ENCODE data around the gene TCP1. TPM values are rescaled to one million over a fixed set of nuclear protein-coding genes. Genes with fewer than 3 reads are reported as not detected.

The TCP1 gene
- 100 to 1,000 TPM; 119 to 151 (median 137) TPM for total RNA-seq

DNA sequence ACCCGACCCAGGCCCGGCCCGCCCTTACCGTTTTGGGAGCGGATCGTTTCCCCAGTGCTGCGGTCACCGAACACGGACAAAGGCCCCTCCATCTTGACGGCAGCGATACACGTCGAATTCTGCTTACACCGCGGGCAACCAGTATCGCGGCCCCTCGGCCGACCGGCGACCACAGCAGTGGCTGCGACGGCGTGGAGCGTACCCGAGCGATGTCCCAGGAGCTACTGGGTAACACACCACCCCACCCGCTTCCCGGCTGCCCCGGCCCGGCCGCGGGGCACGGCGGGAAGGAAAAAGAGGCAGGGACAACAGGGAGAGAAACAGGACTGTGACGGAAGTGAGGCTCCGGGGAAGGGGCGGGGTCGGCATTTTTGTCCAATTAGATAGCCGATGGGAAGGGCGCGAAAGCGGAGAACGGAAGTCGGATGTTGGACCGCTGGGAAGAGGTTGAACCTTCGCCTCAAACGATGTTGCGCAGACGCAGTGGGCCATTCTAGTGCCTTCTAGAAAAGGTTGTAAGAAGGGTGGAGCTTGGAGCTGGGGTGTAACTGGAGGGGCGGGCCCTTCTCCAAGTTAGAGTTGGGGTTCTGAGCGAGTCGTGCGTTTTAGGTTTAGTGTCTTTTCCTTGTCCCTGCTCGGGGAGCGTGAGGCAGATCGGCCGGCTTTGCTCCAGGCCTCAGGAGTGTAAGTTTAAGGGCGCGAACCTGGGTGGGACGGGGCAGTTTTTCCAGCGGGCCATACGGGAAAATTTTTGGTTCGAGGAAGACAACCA, at the start of gene TCP1:
Gene TCP1, minus strand, starts transcription at position 226 of the 772 bp plus-strand sequence. Its CDS starts 134 bp downstream, at position 92.
- intact Hi-C loops (cut with DNase I; ENCODE audit: low total_unique reads): loop anchor here (2.0 to 5.0 kb wide), 2 partner anchors 63 to 97 kb away; partner anchors contain the start of genes SOD2 and WTAP
- peak; percentile 99 for DNase-seq (ENCODE audit: low spot score in 2 of 2)
- H3K9me3 ChIP-seq: no peaks in the 10 kb centered on the region
- TF ChIP-seq POLR2AphosphoS5 (IDR thresholded peaks at IDR 0.05) (peak; percentile 87 to 95 (median 90)), CTCF (IDR thresholded peaks at IDR 0.05) (no peak), POLR2A (IDR thresholded peaks at IDR 0.05) (peak; percentile 91)
- no peaks in the 10 kb centered on the region for H3K27me3 ChIP-seq
- H3K36me3 ChIP-seq: no peaks in the 10 kb centered on the region
- H3K4me3 ChIP-seq: peak within 1 kb of the TSS; percentile 86 to 99 (median 92)
- peaks cover 4 to 19% of the 10 kb centered on the region in 2 donors for H3K4me1 ChIP-seq
- peak within 1 kb of the TSS; percentile 94 to 97 for H3K27ac ChIP-seq

DNA sequence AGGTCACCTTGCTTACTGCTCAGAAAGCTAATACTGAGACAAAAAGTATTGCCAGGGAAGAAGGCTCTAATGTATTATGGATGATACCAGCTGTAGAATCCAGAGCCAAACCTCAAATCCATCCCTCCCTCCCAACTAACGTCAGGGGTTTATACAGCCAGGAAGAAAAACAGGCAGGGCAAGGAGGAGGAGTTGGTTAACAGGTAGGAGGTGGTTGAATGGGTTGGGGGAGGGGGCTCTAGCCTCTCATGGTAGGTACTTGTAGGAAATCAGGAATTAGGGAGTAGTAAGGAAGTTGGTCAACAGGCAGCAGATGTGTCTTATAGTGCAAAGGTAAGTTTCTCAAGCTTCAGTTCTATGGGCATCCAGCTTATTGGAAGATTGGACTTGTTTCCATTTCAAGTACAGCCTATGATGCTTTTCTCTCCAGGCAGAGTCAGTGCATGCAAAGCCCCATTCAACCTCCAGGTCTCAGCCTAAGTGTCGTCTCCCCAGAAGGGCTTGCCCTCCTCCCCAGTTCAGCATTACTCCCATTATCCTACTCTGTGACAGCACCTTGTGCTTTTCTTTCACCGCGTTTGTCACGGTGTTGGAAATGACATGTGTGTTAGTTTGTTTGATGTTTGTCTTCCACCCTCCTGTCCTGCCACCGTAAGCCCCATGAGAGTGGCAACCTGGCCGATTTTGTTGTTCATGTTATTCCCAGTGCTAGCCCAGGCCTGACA, 48.8 kb upstream of the TCP1 start:
- TF ChIP-seq CTCF (IDR thresholded peaks at IDR 0.05) (no peak), POLR2AphosphoS5 (IDR thresholded peaks at IDR 0.05) (no peak), POLR2A (IDR thresholded peaks at IDR 0.05) (no peak)
- Histone ChIP-seq H3K36me3 (no peaks in the 10 kb centered on the region), H3K9me3 (no peaks in the 10 kb centered on the region), H3K27me3 (no peaks in the 10 kb centered on the region), H3K27ac (no peak overlapping the region), H3K4me1 (no peaks in the 10 kb centered on the region), H3K4me3 (no peak overlapping the region)
- no peak for DNase-seq (ENCODE audit: low spot score in 2 of 2)
- intact Hi-C loops (cut with DNase I; ENCODE audit: low total_unique reads): no loop called here

- no peaks in the 10 kb centered on the region for H3K9me3 ChIP-seq
- intact Hi-C loops (cut with DNase I; ENCODE audit: low total_unique reads): no loop called here
- TF ChIP-seq POLR2A (IDR thresholded peaks at IDR 0.05): no peak
- TF ChIP-seq CTCF (IDR thresholded peaks at IDR 0.05): no peak
- no peak for TF ChIP-seq POLR2AphosphoS5 (IDR thresholded peaks at IDR 0.05)
- no peak overlapping the region for H3K27ac ChIP-seq
- H3K27me3 ChIP-seq: no peaks in the 10 kb centered on the region
- H3K4me1 ChIP-seq: no peaks in the 10 kb centered on the region
- no peak overlapping the region for H3K4me3 ChIP-seq
- no peak for DNase-seq (ENCODE audit: low spot score in 2 of 2)
- no peaks in the 10 kb centered on the region for H3K36me3 ChIP-seq
Observed at GRCh38 chr6:159837511-159837910, 48.1 kb upstream of the TCP1 start.

GRCh38 chr6:159836718-159837490, 47.5 kb upstream of the TCP1 start:
- H3K27ac ChIP-seq: peak overlapping the region in 1 of 2 donors; percentile 66
- H3K36me3 ChIP-seq: no peaks in the 10 kb centered on the region
- H3K4me1 ChIP-seq: no peaks in the 10 kb centered on the region
- H3K4me3 ChIP-seq: peak overlapping the region; percentile 10 to 45 (median 12)
- intact Hi-C loops (cut with DNase I; ENCODE audit: low total_unique reads): no loop called here
- TF ChIP-seq CTCF (IDR thresholded peaks at IDR 0.05) (no peak), POLR2AphosphoS5 (IDR thresholded peaks at IDR 0.05) (no peak), POLR2A (IDR thresholded peaks at IDR 0.05) (no peak)
- DNase-seq (ENCODE audit: low spot score in 2 of 2): no peak
- H3K27me3 ChIP-seq: no peaks in the 10 kb centered on the region
- no peaks in the 10 kb centered on the region for H3K9me3 ChIP-seq

Data from breast epithelium (tissue), 4 donors.